ENCODE results near the gene CORO2B. TPM values are rescaled to one million over a fixed set of nuclear protein-coding genes. Genes with fewer than 3 reads are reported as not detected.

CORO2B gene
- total and polyA plus RNA-seq, 2 of the 13 experiments (the other 11 are each of a cell fraction or from before 2014, with no cell fraction given): 0.35 to 0.63 TPM

- TF ChIP-seq THAP11 (CRISPR knock-in tag; IDR thresholded peaks at IDR 0.05) (no peak), U2AF1 (optimal IDR thresholded peaks at IDR 0.05; ENCODE audit: low read depth, low read length) (no peak)
Observed at GRCh38 chr15:68618908-68619698, 40.3 kb downstream of the CORO2B start (continued).

GRCh38 chr15:68620721-68621527 is 42.1 kb downstream of the CORO2B start:
- H3K4me3 ChIP-seq (replicated peaks in 1 of 3; ENCODE audit: insufficient read depth in 1 of 3, low read depth in 2 of 3, low read length in 3 of 3): no peak overlapping the region
- ATAC-seq: peak; percentile 61
- DNase-seq (ENCODE audit: low spot score): no peak
- BruUV-seq (replicated peaks): no TSS peak
- H3K79me2 ChIP-seq (ENCODE audit: insufficient read depth, low read length): no peaks in the 10 kb centered on the region
- H3K9ac ChIP-seq (ENCODE audit: insufficient read depth, low read depth, low read length): no peak overlapping the region
- ChIA-PET POLR2A (no interaction called here), CTCF (ENCODE audit: low intra/inter-chr PET ratio, low total read pairs) (no interaction called here)
- no peak overlapping the region for H2AFZ ChIP-seq (ENCODE audit: low read length)
- H4K20me1 ChIP-seq (ENCODE audit: insufficient read depth, low read length): no peaks in the 10 kb centered on the region
- no peaks in the 10 kb centered on the region for H3K36me3 ChIP-seq (replicated peaks in 1 of 2; ENCODE audit: control insufficient read depth in 1 of 2, insufficient read depth in 2 of 2, low read length in 2 of 2)
- H3K27ac ChIP-seq (ENCODE audit: extremely low read length, insufficient read depth, low read length): no peak overlapping the region
- H3K27me3 ChIP-seq (ENCODE audit: control insufficient read depth in 1 of 2, insufficient read depth in 2 of 2, low read length in 2 of 2): no peaks in the 10 kb centered on the region; a peak in 2 of 5 replicates
- FAIRE-seq: no peak
- 52% methylated on average over 19 of the region's 19 CpGs for WGBS (ENCODE audit: low lambda C conversion rate)
- in situ Hi-C loops (cut with HindIII; ENCODE audit: extremely low pct_ligation_motif_present, low pct_unique_long_range_greater_than_20kb) (no loop called here), intact Hi-C loops (cut with micrococcal nuclease; ENCODE audit: unreplicated experiment) (no loop called here)
- no peaks in the 10 kb centered on the region for H3K9me3 ChIP-seq (ENCODE audit: low read length)
- H3K4me2 ChIP-seq (ENCODE audit: low read depth, low read length): no peak overlapping the region
- TF ChIP-seq DNMT3B (CRISPR knock-in tag; conservative IDR thresholded peaks at IDR 0.05): no peak
- no peak for TF ChIP-seq TEAD2 (CRISPR knock-in tag; IDR thresholded peaks at IDR 0.05)
- TF ChIP-seq MXI1 (IDR thresholded peaks at IDR 0.05; ENCODE audit: borderline replicate concordance, low read depth, low read length): no peak
- TF ChIP-seq WIZ (CRISPR knock-in tag; IDR thresholded peaks at IDR 0.05): no peak
- no peak for TF ChIP-seq UBTF (CRISPR knock-in tag; IDR thresholded peaks at IDR 0.05)
- no peaks in the 10 kb centered on the region for H3K4me1 ChIP-seq (ENCODE audit: insufficient read depth, low read length)

All from HepG2 (cell line).